ENCODE measurements around the gene DNAJC25.
A peak's percentile ranks its signal among the peaks of the same experiment; 100 is the strongest.

Gene DNAJC25

DNA sequence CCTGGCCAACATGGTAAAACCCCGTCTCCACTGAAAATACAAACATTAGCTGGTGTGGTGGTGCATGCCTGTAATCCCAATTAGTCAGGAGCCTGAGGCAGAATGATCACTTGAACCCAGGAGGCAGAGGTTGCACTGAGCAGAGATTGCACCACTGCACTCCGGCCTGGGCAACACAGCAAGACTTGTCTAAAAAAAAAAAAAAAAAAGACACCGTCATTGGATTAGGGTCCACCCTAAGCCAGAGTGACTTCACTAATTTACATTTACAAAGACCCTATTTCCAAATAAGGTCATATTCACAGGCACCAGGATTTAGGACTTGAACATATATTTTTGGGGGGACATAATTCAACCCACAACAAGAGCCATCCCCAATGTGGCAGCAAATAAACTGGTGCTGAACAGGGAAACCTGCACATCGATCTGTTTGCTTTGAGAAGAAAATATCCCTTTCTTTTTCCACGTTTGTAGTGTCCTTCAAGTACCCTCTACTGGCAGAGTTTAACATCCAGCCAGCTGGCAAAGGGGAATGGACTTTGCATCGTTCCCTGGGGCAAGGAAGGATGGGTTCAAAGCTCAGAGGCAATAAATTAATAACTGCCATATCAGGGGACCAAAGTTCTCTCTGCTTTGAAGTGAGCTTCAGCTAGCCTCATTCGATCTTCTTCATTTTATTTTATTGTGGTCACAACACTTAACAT is 3.7 kb upstream of the DNAJC25 start:
- peak; percentile 11 for DNase-seq (ENCODE audit: low read depth)

DNA sequence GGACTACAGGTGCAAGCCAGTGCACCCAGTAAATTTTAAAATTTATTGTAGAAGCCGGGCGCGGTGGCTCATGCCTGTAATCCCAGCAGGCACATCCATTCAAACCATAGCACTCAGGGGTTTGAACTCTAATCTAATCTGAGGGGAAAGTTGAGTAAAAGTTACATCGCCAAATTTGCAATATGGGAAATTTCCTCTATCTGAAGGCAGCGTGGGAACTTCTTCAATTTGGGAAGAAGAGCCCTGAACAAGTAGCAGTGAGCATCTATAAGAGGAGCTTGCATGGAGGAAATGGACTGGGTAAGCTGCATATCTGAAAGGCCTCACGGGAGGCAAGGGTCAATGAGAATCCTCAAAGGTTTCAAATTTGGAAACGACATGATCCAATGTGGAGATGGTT is 2.7 kb upstream of the DNAJC25 start:
- no peak for DNase-seq (ENCODE audit: low read depth)

DNA sequence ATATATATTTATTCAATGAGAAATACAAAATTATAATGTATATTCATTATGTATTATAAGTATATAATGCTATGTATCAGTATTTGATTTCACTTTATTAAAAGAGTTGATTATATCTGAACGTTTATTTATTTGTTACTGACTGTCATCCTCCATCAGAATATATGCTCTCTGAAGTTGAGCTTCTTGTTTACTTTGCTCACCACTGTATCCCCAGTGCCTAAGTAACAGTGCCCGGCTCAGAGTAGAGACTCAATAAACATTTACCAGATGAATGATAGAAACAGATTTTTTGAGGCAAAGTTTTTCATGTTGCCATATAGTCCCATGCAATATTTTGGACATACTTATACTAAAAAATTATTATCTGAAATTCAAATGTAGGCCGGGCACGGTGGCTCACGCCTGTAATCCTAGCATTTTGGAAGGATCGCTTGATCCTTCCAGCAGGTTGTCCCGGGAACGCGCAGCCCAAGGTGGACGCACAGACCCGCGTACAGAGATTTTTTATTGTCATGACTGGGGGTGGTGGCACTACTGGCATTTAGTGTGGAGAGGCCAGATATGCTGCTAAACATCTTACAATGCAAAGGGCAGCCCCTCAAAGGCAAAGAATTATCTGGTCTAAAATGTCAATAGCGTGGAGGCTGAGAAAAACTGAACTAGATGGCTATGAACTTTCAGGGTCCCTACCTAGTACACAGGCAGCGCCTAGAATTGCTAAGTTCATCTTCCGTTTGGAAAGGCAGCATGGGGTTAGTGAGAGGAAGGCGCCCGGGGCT is 761 bp upstream of the DNAJC25 start:
- no peak for DNase-seq (ENCODE audit: low read depth)

DNA sequence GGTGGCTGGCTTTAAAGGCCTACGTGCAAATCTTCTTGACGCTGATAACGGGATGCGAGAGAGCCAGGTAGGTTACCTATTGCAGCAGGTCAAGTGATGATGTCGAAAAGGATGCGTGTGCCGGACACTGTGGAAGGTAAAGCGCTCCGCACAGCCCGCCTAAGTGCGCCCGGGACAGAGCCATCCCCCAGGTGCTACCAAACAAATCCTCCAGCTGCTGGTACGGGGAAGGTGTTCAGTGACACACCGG is 245 bp upstream of the DNAJC25 start:
- DNase-seq (ENCODE audit: low read depth), result no peak

DNA sequence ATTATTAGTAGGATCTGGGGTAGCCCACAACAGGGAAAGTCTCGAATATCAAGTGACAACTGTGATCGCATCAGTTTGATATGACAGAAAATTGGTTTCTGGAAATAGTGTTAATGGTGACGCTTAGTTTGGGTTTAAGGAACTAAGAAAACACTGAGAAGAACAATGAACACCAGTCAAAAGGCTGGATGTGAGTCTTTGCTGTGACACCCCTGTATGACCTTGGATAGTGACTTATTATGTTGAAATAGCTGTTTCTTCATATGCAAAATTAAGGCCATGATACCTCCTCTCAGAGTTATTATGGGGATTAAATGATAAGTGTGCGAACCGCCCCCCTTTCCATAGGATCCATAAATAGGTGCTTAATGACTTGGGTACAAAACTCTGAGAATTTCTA is 926 bp downstream of the DNAJC25 start:
- DNase-seq (ENCODE audit: low read depth), result no peak

DNA sequence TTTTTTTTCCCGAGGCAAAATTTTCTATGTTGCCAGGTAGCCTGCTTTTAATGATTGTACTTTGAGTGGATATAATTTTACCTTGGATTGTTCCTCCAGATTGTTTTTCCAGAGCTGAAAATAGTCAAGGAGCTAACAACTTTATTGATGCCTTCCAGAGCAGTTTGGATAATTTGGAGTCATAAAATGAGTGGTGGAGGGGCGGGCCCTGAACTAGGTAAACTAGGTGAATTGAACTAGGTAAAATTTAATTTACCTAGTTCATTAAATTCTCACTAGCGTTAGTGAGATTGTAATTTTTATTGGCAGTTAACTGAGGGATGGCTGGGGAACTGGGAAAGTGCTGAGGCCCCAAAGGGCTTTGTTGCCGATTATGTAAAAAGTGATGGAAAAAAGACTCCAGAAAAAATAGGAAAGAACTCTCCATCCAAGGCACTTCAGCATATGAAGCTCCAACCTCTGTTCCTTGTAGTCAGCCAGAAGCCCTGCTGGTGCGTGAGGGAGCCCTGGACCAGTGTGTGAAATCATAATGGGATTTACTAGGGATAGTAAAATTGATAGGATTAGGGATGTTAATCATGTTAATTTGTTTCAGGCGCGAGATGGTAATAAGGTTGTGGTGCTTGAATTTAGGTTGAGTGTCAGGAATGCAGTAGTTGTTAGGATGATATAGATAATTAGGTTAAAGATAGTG is 1.7 kb downstream of the DNAJC25 start:
- DNase-seq (ENCODE audit: low read depth), result no peak

DNA sequence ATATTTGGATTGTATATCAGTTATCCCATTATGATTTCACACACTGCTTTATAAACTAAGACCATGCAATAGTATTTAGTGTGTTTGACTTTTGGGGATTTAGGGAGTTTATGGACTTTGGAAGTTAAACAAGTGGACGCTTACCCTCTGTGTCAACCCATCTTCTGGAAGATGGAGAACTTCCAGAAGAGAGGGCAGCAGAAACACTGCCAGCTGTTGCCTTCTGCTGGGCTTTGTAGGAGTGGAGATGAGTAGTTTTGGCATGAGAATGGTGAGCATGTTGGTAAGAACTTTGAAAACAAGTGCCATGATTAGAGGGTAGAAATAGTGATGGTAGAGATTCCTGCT is 2.2 kb downstream of the DNAJC25 start:
- no peak for DNase-seq (ENCODE audit: low read depth)

DNA sequence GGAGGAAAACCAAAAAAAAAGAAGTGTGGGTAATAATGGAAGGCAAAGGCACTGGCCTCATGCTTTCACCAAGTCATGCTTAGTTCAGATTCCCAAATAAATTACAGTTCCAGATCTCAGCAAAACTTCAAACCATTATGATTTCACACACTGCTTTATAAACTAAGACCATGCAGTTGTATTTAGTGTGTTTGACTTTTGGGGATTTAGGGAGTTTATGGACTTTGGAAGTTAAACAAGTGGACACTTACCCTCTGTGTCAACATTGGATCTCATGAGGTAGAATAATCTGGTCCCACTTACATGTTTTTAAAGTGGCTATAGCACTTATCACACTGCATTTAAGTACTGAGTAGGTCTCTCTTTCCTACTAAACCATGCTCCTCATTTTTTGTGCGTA is 3.7 kb downstream of the DNAJC25 start:
- DNase-seq (ENCODE audit: low read depth), result no peak

DNA sequence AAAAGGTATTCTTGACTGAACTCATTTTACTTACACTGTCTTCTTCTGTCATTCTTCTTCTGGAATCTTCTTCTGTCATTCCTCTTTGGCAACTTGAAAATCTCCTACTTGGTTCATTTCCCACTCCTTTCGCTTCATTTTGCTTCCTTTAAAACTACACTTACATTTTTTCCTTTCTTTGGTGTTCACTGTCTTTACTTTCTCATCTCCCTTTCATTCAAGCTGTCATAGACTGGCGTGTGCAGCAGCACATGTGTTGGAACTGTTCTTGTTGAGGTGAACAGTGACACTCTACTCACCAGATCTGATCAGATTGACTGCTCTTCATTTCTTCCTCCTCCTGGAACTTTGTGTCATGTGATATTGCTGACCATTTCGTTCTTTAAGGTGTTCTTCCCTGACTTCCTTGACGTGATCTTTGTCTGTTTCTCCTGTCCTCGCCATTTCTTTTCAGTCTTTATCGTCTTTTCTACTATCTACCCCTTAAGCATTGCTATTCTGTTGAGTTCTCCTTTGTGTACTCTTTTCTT is 6.4 kb downstream of the DNAJC25 start:
- no peak for DNase-seq (ENCODE audit: low read depth)

DNA sequence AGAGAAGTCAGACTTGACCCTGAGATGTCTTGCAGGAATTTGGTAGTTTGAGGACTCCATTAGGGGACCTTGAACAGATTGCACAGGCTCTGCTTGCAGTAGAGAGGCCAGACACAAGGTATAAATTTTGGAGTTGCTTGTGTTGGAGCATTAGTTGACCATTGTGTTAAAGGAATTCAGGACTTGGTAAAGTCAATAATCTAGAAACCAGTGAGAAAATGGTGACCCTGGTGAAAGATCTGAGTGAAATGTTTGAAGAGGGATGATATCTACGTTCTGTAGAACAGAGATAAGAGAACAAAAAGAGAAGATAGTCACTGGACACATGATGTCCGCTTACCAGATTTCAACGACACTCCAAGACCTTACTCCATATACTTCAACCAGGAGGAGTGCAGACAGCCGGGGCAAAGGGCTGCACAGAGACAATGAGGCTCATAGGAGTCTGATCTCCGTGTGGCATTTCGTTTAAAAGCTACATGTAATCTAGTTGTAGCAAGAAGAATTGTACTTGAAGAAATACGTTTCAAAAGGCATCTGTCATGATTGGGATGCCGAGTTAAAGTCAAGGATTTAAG is 13.2 kb downstream of the DNAJC25 start:
- DNase-seq (ENCODE audit: low read depth), result no peak

DNA sequence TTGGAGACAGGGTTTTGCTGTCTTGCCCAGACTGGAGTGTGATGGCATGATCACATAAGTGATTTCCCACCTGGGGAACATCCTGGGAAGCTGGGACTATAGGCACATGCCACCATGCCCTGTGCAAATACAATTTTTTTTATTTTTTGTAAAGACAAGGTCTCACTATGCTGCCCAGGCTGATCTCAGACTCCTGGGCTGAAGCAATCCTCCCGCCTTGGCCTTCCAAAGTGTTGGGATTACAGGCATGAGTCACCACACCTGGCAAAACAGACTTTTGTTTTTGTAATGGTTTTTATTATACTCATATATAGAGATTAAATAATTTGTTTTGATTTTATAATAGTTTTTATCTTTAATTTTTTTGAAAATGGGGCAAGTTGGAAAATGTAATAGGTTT is 14.7 kb downstream of the DNAJC25 start:
- DNase-seq (ENCODE audit: low read depth), result no peak

DNA sequence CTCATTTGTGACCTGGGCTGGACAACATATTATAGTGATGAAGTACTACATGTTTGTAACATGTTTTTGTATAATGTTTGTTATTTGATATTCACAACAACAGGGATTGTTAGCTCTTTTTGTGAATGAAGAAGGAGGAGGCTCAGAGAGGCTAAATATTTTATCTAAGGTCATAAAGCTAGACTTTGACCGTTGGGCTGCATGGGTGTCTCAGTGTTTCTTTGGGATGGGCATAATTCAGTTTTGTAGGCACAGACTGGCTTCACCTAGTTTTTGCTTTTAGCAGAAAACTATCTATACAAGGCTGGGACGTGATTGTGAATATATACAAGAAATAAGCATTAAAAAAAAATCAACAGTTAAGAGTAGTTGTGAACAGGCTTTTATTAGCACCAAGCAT is 15.3 kb downstream of the DNAJC25 start:
- DNase-seq (ENCODE audit: low read depth), result no peak

DNA sequence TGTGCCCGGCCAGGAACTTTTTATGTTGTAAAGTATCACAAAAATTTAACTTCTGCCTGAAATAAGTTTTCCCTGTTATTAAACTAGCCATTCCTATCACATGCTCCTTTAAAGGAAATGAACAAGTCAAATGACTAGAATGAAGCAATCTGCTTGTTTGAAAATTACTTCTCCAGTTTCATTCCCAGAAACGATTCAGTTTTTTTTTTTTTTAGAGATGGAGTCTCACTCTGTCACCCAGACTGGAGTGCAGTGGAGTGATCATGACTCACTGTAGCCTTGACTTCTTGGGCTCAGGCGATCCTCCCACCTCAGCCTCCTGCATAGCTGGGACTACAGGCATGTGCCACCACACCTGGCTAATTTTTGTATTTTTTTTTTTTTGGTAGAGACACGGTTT is 16.9 kb downstream of the DNAJC25 start:
- DNase-seq (ENCODE audit: low read depth), result peak; percentile 73

DNA sequence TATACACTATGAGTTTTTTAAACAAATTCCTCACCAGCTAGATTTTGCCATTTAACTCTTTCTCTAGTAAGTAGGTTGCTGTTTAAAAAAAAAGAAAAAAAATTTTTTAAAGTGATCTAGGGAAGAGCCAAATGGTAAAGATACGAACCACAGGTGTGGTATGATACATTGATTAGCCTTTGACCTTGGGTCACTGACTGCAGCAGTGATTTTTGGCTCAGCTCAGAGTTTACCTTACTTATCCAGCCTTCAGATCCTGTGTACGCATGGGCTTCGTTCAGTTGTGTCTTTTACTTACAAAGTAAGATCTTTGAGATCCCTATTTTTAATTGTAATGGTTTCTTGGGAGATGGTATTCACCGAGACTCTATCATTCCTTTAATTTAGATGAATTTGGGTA is 17.9 kb downstream of the DNAJC25 start:
- no peak for DNase-seq (ENCODE audit: low read depth)

DNA sequence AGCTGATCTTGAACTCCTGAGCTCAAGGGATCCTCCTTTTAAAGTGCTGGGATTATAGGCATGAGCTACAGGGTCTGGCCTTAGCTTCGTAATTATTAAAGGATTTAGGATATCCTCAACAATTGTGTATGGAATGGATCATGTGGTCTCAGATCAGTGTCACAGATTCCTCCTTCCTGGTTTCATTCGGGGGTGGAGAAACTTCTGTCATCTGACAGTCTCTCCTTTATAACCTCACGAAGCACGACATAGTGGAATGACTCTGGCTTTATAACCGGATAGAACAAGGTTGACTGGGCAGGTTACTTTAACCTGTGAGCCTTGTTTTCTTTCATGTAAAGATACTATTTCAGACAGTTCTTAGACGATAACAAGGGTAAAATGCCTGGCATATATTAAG is 25.9 kb downstream of the DNAJC25 start:
- no peak for DNase-seq (ENCODE audit: low read depth)

DNA sequence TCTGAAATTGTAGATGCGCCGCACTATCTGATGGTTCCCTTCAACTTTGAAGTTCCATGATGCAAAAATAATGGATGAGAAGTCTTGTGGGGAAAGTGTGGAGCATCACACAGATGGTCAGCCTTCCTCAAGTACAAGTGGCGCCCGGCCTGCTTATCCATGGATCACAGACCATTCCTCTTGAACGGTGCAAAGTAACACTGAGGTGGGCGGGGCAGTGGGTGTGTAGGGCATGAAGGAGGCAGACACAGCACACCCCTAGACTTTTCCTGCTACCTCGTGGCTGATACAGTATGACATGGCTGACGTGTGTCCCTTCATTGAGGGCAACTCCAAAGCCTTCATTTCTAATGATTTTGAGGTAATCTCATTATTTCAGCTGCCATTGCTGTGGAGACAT is 27.8 kb downstream of the DNAJC25 start:
- DNase-seq (ENCODE audit: low read depth), result no peak

DNA sequence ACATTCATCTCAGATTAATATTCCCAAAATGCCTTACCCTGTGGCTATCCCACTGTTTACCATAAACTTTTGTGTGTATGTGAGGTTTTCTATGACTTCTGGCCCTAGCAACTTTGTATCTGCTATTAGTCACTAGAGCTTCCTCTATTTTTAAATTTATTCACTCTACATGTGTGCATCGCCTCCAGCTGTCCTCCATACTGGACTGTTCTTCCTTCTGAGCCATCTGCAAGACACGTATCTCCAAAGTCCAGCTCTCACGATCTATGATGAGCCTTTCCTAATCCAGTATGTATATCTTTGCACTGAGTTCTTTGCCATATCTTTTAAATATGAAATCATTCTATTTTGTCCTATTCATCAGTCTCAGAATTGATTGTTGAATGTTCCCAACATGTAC is 28.6 kb downstream of the DNAJC25 start:
- peak; percentile 7 for DNase-seq (ENCODE audit: low read depth)

DNA sequence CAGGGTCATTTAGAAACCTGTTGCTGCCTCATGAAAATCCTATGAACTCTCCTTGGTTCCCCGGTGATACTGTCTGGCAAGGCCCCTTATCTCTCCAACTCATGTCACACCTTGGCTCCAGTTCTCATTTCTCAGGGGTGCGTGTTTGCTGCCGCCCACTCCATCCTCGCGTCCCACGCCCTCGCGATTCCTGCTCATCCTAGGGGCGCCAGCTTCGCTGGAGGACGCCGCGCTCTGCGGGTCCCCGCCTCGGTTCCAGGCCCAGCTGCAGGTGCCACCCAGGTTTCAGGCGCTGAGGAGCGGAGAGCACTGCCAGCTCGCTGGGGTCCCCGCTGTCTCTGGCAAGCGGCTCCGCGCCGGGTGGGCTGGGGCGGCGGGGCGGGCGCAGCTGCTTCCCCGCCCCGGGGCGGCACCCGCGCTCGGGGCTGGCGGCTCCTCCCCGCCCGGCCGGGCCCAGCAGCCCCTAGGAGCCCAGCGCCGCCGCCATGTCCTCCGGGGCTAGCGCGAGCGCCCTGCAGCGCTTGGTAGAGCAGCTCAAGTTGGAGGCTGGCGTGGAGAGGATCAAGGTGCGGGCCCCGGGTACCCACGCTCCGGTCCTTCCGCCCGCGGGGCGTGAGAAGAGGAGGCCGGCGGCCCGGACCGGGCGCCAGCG is 30.1 kb downstream of the DNAJC25 start, which contains the start of gene GNG10:
Gene GNG10 (plus strand): TSS at position 456 of the 652 bp plus-strand sequence. CDS start 30 bp downstream, at position 486.
- DNase-seq (ENCODE audit: low read depth), result peak; percentile 53

DNA sequence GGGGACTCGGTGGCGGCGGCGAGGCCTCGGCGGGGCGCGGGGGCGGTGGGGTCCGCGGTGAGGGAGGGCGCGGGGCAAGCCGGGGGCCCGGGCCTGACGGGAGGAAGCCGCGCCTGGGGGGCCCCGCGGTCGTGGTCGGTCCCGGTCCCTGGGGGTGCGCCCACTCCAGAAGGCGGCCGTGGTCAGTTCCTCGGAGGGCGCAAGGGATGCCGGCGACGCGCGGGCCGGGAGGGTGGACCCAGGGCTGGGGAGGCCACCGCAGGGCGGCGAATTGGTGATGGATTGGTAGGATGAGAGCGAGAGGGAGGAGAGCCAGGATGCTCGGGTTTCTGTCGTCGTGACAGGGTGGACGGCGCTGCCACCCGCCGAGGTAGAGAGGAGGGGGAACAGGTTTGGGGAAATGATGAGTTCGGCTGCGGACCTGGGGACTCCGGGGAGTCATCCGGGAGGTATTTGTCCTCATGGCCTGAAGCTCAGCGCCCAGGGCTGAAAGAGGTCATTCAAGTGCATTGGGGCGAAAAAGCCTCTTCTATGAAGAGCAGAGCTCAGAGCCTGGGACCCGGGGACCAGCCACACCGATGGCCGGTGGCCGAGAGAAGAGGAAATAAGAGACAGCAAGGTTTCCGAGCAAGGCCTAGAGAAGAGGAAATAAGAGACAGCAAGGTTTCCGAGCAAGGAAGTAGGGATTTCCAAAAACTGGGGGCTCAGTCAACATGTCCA is 30.8 kb downstream of the DNAJC25 start:
- DNase-seq (ENCODE audit: low read depth), result peak; percentile 51

DNA sequence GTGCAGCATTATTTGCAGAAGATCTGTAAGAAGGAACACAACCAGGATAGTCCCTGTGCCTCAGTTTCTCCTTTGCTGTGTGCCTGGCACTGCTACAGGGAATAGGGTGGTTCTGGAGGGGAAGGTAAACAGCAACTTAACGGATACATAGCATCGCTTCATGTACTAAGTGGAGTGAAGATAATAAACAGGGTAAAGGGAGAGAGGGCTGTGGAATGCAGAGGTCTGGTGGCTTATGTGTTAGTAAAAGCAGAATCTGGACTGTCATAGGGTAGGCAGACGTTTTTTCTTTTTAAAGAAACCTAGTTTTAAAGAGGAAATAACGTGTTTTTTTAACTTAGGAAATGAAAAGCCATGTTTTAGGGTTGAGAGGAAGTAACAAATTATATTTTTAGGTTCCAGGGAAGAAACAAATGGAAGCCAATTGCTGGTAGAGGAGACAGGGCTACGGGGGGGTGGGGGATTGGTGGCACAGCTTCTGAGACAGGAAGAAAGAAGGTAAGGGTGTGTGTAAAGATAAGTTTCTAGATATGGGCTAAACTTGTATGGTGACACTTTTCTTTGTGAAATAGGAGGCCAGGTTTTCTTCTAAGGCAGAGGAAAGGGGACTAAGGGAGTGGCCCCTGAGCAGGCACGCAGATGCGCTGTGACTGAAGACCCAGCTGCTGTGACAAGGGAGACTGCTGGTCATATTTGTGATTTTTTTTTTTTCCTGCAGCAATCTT is 31.6 kb downstream of the DNAJC25 start:
- DNase-seq (ENCODE audit: low read depth), result no peak

DNA sequence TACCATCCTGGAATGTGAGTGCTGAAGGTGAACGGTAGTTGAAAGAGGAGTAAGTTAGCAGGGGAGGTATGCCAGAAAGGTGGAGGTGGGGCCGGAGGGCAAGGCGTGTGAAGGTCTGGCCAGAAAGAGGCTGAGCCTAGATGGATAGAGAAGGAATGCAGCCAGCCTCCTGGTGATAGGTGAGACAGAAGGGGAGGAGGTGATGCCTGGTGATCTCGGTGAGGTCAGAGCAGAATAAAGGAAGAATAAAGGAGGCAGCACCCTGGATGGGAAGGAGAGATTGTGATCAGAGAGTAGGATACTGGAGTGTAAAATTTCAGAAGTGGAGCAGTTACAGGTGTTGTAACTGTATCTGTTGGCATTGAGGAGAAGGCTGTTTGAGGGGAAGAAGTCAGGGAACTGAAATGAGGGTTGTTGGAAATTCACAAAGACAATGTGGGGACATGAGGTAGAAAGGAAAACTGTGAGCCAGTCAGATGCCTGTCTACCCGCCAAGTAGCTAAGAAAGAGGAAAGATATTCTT is 32.2 kb downstream of the DNAJC25 start:
- no peak for DNase-seq (ENCODE audit: low read depth)

Measured in fibroblast of gingiva (primary cell).